ENCODE results near the gene EEPD1.
"Not testable (repeated sequence)": the region's sequence is repeated elsewhere in the genome, so short reads cannot be mapped to it uniquely, and the experiment has no call there.

Gene EEPD1

GRCh38 chr7:36303202-36304098 lies 150.4 kb downstream of the EEPD1 start:
- DNase-seq, result peak; percentile 25 to 61 (median 43)

GRCh38 chr7:36304099-36304425 lies 151.0 kb downstream of the EEPD1 start:
- DNase-seq, result no peak

GRCh38 chr7:36305226-36305625 lies 152.2 kb downstream of the EEPD1 start:
- DNase-seq, result no peak

- DNase-seq, result no peak
These were observed 152.6 kb downstream of the EEPD1 start for GRCh38 chr7:36305648-36306047.

- DNase-seq, result no peak
These were observed 153.2 kb downstream of the EEPD1 start for GRCh38 chr7:36306222-36306621.

GRCh38 chr7:36306722-36307121 lies 153.7 kb downstream of the EEPD1 start:
- DNase-seq, result no peak

GRCh38 chr7:36308031-36308430 lies 155.0 kb downstream of the EEPD1 start:
- DNase-seq, result no peak

GRCh38 chr7:36309301-36309700 lies 156.2 kb downstream of the EEPD1 start:
- DNase-seq, result no peak

GRCh38 chr7:36309716-36310115 lies 156.7 kb downstream of the EEPD1 start:
- DNase-seq, result no peak

- DNase-seq, result no peak
These were observed 157.8 kb downstream of the EEPD1 start for GRCh38 chr7:36310897-36311296.

- DNase-seq, result no peak
These were observed 158.5 kb downstream of the EEPD1 start for GRCh38 chr7:36311539-36311938.

- DNase-seq, result no peak
These were observed 159.2 kb downstream of the EEPD1 start for GRCh38 chr7:36312064-36312914.

GRCh38 chr7:36312915-36313334 lies 159.9 kb downstream of the EEPD1 start:
- no peak for DNase-seq

- no peak for DNase-seq
These were observed 160.6 kb downstream of the EEPD1 start for GRCh38 chr7:36313607-36314006.

- no peak for DNase-seq
These were observed 161.4 kb downstream of the EEPD1 start for GRCh38 chr7:36314491-36314890.

- DNase-seq, result peak; percentile 20 to 41 (median 36)
These were observed 162.4 kb downstream of the EEPD1 start for GRCh38 chr7:36315309-36315944.

- no peak for DNase-seq
These were observed 163.3 kb downstream of the EEPD1 start for GRCh38 chr7:36316319-36316718.

GRCh38 chr7:36317276-36317675 lies 164.2 kb downstream of the EEPD1 start:
- DNase-seq, result no peak

GRCh38 chr7:36318116-36318515 lies 165.1 kb downstream of the EEPD1 start:
- DNase-seq, result no peak

- not testable (repeated sequence) for DNase-seq
These were observed 168.2 kb downstream of the EEPD1 start for GRCh38 chr7:36321284-36321683.

- DNase-seq, result no peak
These were observed 183.3 kb downstream of the EEPD1 start for GRCh38 chr7:36336390-36336789.

GRCh38 chr7:36338256-36338655 lies 185.2 kb downstream of the EEPD1 start:
- no peak for DNase-seq

- DNase-seq, result no peak
These were observed 190.5 kb downstream of the EEPD1 start for GRCh38 chr7:36343548-36343947.

All from suppressor macrophage treated with lipopolysaccharide for 1 hour (primary cell).